ENCODE data around the gene ELAVL3. TPM values are rescaled to one million over a fixed set of nuclear protein-coding genes. Genes with fewer than 3 reads are reported as not detected.

The ELAVL3 gene
- total RNA-seq, 2 donors from 2014 or later: not detected

- Histone ChIP-seq H3K36me3 (peaks cover 12% of the 10 kb centered on the region), H3K27me3 (no peaks in the 10 kb centered on the region), H3K4me3 (no peak overlapping the region), H3K9me3 (no peaks in the 10 kb centered on the region), H3K27ac (no peak overlapping the region), H3K4me1 (no peaks in the 10 kb centered on the region)
- DNase-seq (ENCODE audit: low spot score): no peak
- TF ChIP-seq CTCF (IDR thresholded peaks at IDR 0.05): no peak
Observed at GRCh38 chr19:11495885-11496284, 15.0 kb upstream of the ELAVL3 start.

DNA sequence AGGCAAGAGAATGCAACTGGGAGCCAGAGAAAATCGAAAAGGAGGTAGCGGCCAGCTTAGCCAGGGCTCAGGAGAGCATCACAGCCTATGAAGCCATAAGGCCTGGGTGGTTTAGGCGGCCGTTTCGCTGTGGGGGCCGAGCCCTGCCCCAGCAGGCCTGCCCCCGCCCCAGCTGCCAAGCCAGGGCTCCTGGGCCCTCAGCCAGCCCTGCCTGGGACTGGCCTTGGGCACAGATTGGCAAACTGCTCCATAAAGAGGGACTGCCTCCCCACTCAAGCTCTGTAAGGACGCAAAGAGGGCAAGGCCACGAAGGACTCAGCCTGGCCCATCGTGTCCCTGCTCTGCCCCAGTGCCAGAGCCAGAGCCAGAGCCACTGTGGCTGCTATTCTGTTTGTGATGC is 14.6 kb upstream of the ELAVL3 start:
- H3K9me3 ChIP-seq: no peaks in the 10 kb centered on the region
- no peak overlapping the region for H3K4me3 ChIP-seq
- TF ChIP-seq CTCF (IDR thresholded peaks at IDR 0.05): no peak
- peaks cover 12% of the 10 kb centered on the region for H3K36me3 ChIP-seq
- no peak for DNase-seq (ENCODE audit: low spot score)
- H3K4me1 ChIP-seq: no peaks in the 10 kb centered on the region
- no peaks in the 10 kb centered on the region for H3K27me3 ChIP-seq
- no peak overlapping the region for H3K27ac ChIP-seq

DNA sequence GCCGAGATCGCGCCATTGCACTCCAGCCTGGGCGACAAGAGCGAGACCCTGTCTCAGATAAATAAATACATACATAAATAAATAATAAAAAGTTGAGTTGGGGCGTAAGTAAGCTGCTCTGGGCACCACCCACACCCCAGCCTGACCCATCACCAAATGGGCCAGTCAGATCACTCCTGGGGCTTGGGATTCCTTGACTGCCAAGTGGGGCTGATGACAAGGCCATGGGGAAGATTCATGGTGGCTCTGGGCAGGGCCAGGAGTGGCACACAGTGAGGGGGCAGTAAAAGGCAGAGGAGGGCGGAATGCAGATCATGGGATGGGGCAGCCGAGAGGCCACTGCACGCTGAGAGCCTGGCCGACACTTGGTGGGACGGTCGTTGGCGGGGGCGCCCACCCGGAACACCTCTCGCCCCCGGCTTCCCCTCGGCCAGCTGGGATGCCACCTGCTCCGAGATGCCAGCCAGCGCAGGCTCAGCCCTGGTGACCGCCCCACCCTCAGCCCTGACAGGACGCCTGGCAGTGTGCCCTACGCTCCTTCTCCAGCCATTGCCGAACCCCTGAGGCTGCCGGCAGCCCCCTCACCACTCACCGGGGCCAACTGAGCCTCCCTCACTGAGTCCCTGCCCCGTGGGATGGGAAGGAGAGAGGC is 13.9 kb upstream of the ELAVL3 start:
- no peak overlapping the region for H3K4me3 ChIP-seq
- H3K36me3 ChIP-seq: peaks cover 12% of the 10 kb centered on the region
- H3K27ac ChIP-seq: no peak overlapping the region
- TF ChIP-seq CTCF (IDR thresholded peaks at IDR 0.05): no peak
- no peaks in the 10 kb centered on the region for H3K27me3 ChIP-seq
- no peaks in the 10 kb centered on the region for H3K4me1 ChIP-seq
- no peak for DNase-seq (ENCODE audit: low spot score)
- H3K9me3 ChIP-seq: no peaks in the 10 kb centered on the region

GRCh38 chr19:11489378-11489777 is 8.5 kb upstream of the ELAVL3 start:
- no peak for TF ChIP-seq CTCF (IDR thresholded peaks at IDR 0.05)
- no peak for DNase-seq (ENCODE audit: low spot score)
- no peak overlapping the region for H3K4me3 ChIP-seq
- H3K27ac ChIP-seq: no peak overlapping the region
- peaks cover 7% of the 10 kb centered on the region for H3K36me3 ChIP-seq
- H3K9me3 ChIP-seq: no peaks in the 10 kb centered on the region
- H3K27me3 ChIP-seq: no peaks in the 10 kb centered on the region
- H3K4me1 ChIP-seq: no peaks in the 10 kb centered on the region

DNA sequence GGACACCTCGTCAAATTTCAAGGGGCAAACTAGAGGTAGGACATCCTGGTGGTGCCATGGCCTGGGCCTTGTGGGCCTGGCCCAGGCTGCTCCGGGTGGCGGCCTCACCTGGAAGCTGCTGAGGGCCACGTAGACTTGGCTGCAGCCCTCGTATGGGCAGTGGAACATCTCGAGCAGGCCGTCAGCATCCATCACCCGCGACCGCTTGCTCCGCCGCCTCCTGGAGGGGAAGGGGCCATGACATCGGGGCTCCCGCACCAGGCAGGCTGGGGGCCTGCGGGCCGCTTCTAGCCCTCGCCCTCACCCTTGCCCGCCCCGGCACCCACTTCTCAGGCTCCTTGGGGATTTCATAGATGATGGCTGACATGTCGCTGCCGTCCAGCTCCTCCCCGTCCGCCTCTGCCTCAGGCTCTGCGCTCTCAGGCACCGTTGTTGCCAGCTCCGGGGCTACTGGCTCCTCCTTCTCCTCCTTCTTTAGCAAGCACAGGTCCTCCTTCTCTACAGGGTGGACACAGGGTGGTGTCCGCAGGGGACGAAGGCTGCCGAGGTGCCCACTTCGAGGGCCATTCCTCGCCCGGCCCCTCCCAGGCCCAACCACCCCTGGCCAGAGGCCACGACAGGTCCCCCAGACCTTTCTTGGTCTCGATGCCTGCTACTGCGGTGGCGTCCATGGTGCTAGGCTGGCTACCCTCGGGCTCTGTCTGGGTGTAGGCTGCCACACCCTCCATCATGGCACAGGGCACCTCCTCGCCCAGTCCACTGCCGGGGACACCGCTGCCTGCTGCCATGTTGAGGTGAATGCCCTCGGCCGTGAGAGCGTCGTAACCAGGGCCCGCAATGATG is 6.0 kb upstream of the ELAVL3 start:
- Histone ChIP-seq H3K4me3 (no peak overlapping the region), H3K4me1 (peaks cover 0 to 16% of the 10 kb centered on the region in 2 donors), H3K27ac (no peak overlapping the region), H3K36me3 (peaks cover 7% of the 10 kb centered on the region), H3K27me3 (peaks cover 11% of the 10 kb centered on the region in 2 donors), H3K9me3 (no peaks in the 10 kb centered on the region)
- no peak for TF ChIP-seq CTCF (IDR thresholded peaks at IDR 0.05)
- DNase-seq (ENCODE audit: low spot score): no peak

Data from right atrium auricular region (tissue), 2 donors.